ENCODE results near the gene DDX10. TPM values are rescaled to one million over a fixed set of nuclear protein-coding genes. Genes with fewer than 3 reads are reported as not detected.
A peak's percentile ranks its signal among the peaks of the same experiment; 100 is the strongest.

DDX10 gene
- total RNA-seq, 4 donors from 2014 or later: 27.9 to 511 (median 31.5) TPM

GRCh38 chr11:108793611-108794010 lies 128.7 kb downstream of the DDX10 start:
- Histone ChIP-seq H3K27me3 (no peaks in the 10 kb centered on the region), H3K9me3 (no peaks in the 10 kb centered on the region), H3K4me1 (no peaks in the 10 kb centered on the region), H3K4me3 (no peak overlapping the region), H3K27ac (no peak overlapping the region), H3K36me3 (no peaks in the 10 kb centered on the region)
- TF ChIP-seq CTCF (IDR thresholded peaks at IDR 0.05): no peak
- no peak for TF ChIP-seq POLR2A (IDR thresholded peaks at IDR 0.05)
- intact Hi-C loops (cut with DNase I; ENCODE audit: low total_unique reads): no loop called here
- no peak for DNase-seq

- DNase-seq: no peak
- H3K9me3 ChIP-seq: no peaks in the 10 kb centered on the region
- H3K36me3 ChIP-seq: no peaks in the 10 kb centered on the region
- H3K4me1 ChIP-seq: no peaks in the 10 kb centered on the region
- no peaks in the 10 kb centered on the region for H3K27me3 ChIP-seq
- no peak overlapping the region for H3K4me3 ChIP-seq
- intact Hi-C loops (cut with DNase I; ENCODE audit: low total_unique reads): no loop called here
- no peak overlapping the region for H3K27ac ChIP-seq
- TF ChIP-seq POLR2A (IDR thresholded peaks at IDR 0.05) (no peak), CTCF (IDR thresholded peaks at IDR 0.05) (no peak)
Observed at GRCh38 chr11:108796551-108796950, 131.7 kb downstream of the DDX10 start.

- no peak for TF ChIP-seq POLR2A (IDR thresholded peaks at IDR 0.05)
- no peak for TF ChIP-seq CTCF (IDR thresholded peaks at IDR 0.05)
- no peaks in the 10 kb centered on the region for H3K27me3 ChIP-seq
- H3K36me3 ChIP-seq: no peaks in the 10 kb centered on the region
- H3K9me3 ChIP-seq: no peaks in the 10 kb centered on the region
- no peak for DNase-seq
- H3K4me3 ChIP-seq: no peak overlapping the region
- intact Hi-C loops (cut with DNase I; ENCODE audit: low total_unique reads): no loop called here
- no peaks in the 10 kb centered on the region for H3K4me1 ChIP-seq
- H3K27ac ChIP-seq: no peak overlapping the region
Observed at GRCh38 chr11:108797578-108798100, 132.8 kb downstream of the DDX10 start.

- no peaks in the 10 kb centered on the region for H3K4me1 ChIP-seq
- H3K4me3 ChIP-seq: no peak overlapping the region
- H3K27ac ChIP-seq: peak overlapping the region in 1 of 2 donors; percentile 6
- no peaks in the 10 kb centered on the region for H3K9me3 ChIP-seq
- H3K27me3 ChIP-seq: no peaks in the 10 kb centered on the region
- DNase-seq: no peak
- intact Hi-C loops (cut with DNase I; ENCODE audit: low total_unique reads): no loop called here
- TF ChIP-seq POLR2A (IDR thresholded peaks at IDR 0.05): no peak
- TF ChIP-seq CTCF (IDR thresholded peaks at IDR 0.05): no peak
- no peaks in the 10 kb centered on the region for H3K36me3 ChIP-seq
Observed at GRCh38 chr11:108802492-108802891, 137.6 kb downstream of the DDX10 start.

- Histone ChIP-seq H3K27me3 (no peaks in the 10 kb centered on the region), H3K27ac (peak overlapping the region in 1 of 2 donors; percentile 44), H3K36me3 (no peaks in the 10 kb centered on the region), H3K4me1 (no peaks in the 10 kb centered on the region), H3K4me3 (no peak overlapping the region), H3K9me3 (no peaks in the 10 kb centered on the region)
- intact Hi-C loops (cut with DNase I; ENCODE audit: low total_unique reads): no loop called here
- TF ChIP-seq POLR2A (IDR thresholded peaks at IDR 0.05) (no peak), CTCF (IDR thresholded peaks at IDR 0.05) (no peak)
- DNase-seq: no peak
Observed at GRCh38 chr11:108803776-108804175, 138.9 kb downstream of the DDX10 start.

Measured in uterus (tissue), 4 donors.